Measurements from ENCODE around the gene CACNA1E.

CACNA1E gene

DNA sequence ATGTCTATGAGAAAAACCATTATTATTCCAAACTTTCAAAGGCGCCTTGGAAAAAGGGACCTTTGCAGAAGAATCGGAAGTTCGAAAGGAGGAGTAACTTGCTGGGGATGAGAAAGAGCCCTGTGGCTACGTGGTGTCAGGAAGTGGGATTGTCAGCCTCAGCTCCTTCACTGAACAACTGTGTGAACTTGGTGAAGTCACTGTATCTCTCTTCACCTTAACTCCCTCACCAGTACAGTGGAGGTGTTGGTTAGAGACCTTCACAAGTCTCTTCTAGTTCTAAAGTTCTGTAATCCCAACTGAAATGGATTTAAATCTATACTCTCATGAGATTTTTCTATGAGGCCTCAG lies 285.6 kb downstream of the CACNA1E start:
- no peak overlapping the region for H2AK5ac ChIP-seq (ENCODE audit: low read length)
- H3K36me3 ChIP-seq (ENCODE audit: control insufficient read depth in 1 of 2, insufficient read depth in 2 of 2, low read length in 2 of 2), result no peaks in the 10 kb centered on the region
- H3K4ac ChIP-seq (ENCODE audit: low read depth, low read length), result no peak overlapping the region
- H3K4me1 ChIP-seq (ENCODE audit: control insufficient read depth in 1 of 2, insufficient read depth in 2 of 2, low read length in 2 of 2), result no peaks in the 10 kb centered on the region
- no peak overlapping the region for H3K27ac ChIP-seq (ENCODE audit: low read depth, low read length)
- no peaks in the 10 kb centered on the region for H3K79me1 ChIP-seq (ENCODE audit: low read length)
- H4K91ac ChIP-seq (ENCODE audit: low read depth, low read length), result no peak overlapping the region
- no peaks in the 10 kb centered on the region for H3K27me3 ChIP-seq (ENCODE audit: insufficient read depth, low read length)
- no peaks in the 10 kb centered on the region for H3K9me3 ChIP-seq (ENCODE audit: insufficient read depth, low read depth, low read length)
- H2BK5ac ChIP-seq (ENCODE audit: low read depth, low read length, poor library complexity), result no peak overlapping the region
- no peak overlapping the region for H3K18ac ChIP-seq (ENCODE audit: low read length)
- DNase-seq, result no peak
- H3K23ac ChIP-seq (ENCODE audit: low read length), result no peak overlapping the region
- no peak overlapping the region for H3K9ac ChIP-seq (ENCODE audit: low read length)
- no peak overlapping the region for H3K4me3 ChIP-seq (ENCODE audit: low read depth, low read length)
- H3K4me2 ChIP-seq (ENCODE audit: low read length), result no peak overlapping the region
- no peak overlapping the region for H4K8ac ChIP-seq (ENCODE audit: low read depth, low read length)
- no peak overlapping the region for H2BK12ac ChIP-seq (ENCODE audit: low read length)
- no peak overlapping the region for H2AFZ ChIP-seq (ENCODE audit: insufficient read depth, low read length, poor library complexity)
- H3K79me2 ChIP-seq (ENCODE audit: control insufficient read depth, insufficient read depth, low read length, poor library complexity), result no peaks in the 10 kb centered on the region
- no CpG with 5 or more reads among the region's 4 CpGs for WGBS (ENCODE audit: extremely low coverage, insufficient coverage, insufficient read length)
- no peak overlapping the region for H4K12ac ChIP-seq (ENCODE audit: low read depth, low read length)
- H3K14ac ChIP-seq (ENCODE audit: low read length), result no peak overlapping the region
- no peak overlapping the region for H2BK120ac ChIP-seq (ENCODE audit: insufficient read depth, low read length, poor library complexity)

DNA sequence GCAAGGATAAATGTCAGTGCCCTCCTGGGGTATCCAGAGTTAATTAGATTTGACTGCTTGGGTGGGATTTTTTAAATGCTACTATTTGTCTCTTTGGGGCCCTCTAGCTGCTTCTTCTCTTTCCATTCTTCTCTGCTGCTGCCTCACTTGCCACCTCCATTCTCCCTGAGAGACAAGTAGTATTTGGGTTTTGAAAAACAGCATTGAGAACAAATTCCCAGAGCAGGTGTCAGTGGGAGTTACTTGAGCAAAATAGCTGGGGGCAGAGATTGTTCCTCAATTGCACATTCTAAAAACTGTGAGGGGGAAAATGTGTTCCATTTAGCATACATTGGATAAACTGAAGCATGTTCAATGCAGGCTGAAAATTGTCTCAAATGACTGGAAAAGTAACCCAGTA lies 286.5 kb downstream of the CACNA1E start:
- Histone ChIP-seq H4K91ac (ENCODE audit: low read depth, low read length) (no peak overlapping the region), H3K4ac (ENCODE audit: low read depth, low read length) (no peak overlapping the region), H3K79me1 (ENCODE audit: low read length) (no peaks in the 10 kb centered on the region), H3K9ac (ENCODE audit: low read length) (no peak overlapping the region), H4K12ac (ENCODE audit: low read depth, low read length) (no peak overlapping the region), H3K27ac (ENCODE audit: low read depth, low read length) (no peak overlapping the region), H3K27me3 (ENCODE audit: insufficient read depth, low read length) (no peaks in the 10 kb centered on the region), H3K9me3 (ENCODE audit: insufficient read depth, low read depth, low read length) (no peaks in the 10 kb centered on the region), H3K14ac (ENCODE audit: low read length) (no peak overlapping the region), H2AK5ac (ENCODE audit: low read length) (no peak overlapping the region), H3K4me3 (ENCODE audit: low read depth, low read length) (no peak overlapping the region), H2BK12ac (ENCODE audit: low read length) (no peak overlapping the region), H2AFZ (ENCODE audit: insufficient read depth, low read length, poor library complexity) (no peak overlapping the region), H2BK120ac (ENCODE audit: insufficient read depth, low read length, poor library complexity) (no peak overlapping the region), H3K4me2 (ENCODE audit: low read length) (no peak overlapping the region), H4K8ac (ENCODE audit: low read depth, low read length) (no peak overlapping the region), H2BK5ac (ENCODE audit: low read depth, low read length, poor library complexity) (no peak overlapping the region), H3K18ac (ENCODE audit: low read length) (no peak overlapping the region), H3K79me2 (ENCODE audit: control insufficient read depth, insufficient read depth, low read length, poor library complexity) (no peaks in the 10 kb centered on the region), H3K36me3 (ENCODE audit: control insufficient read depth in 1 of 2, insufficient read depth in 2 of 2, low read length in 2 of 2) (no peaks in the 10 kb centered on the region), H3K23ac (ENCODE audit: low read length) (no peak overlapping the region), H3K4me1 (ENCODE audit: control insufficient read depth in 1 of 2, insufficient read depth in 2 of 2, low read length in 2 of 2) (no peaks in the 10 kb centered on the region)
- no peak for DNase-seq

- Histone ChIP-seq H3K9me3 (ENCODE audit: insufficient read depth, low read depth, low read length) (no peaks in the 10 kb centered on the region), H2BK5ac (ENCODE audit: low read depth, low read length, poor library complexity) (no peak overlapping the region), H3K9ac (ENCODE audit: low read length) (no peak overlapping the region), H3K4ac (ENCODE audit: low read depth, low read length) (no peak overlapping the region), H2BK120ac (ENCODE audit: insufficient read depth, low read length, poor library complexity) (no peak overlapping the region), H4K8ac (ENCODE audit: low read depth, low read length) (no peak overlapping the region), H3K14ac (ENCODE audit: low read length) (no peak overlapping the region), H4K12ac (ENCODE audit: low read depth, low read length) (no peak overlapping the region), H3K23ac (ENCODE audit: low read length) (no peak overlapping the region), H3K79me1 (ENCODE audit: low read length) (no peaks in the 10 kb centered on the region), H3K27me3 (ENCODE audit: insufficient read depth, low read length) (no peaks in the 10 kb centered on the region), H3K4me2 (ENCODE audit: low read length) (no peak overlapping the region), H3K18ac (ENCODE audit: low read length) (no peak overlapping the region), H3K36me3 (ENCODE audit: control insufficient read depth in 1 of 2, insufficient read depth in 2 of 2, low read length in 2 of 2) (no peaks in the 10 kb centered on the region), H2AK5ac (ENCODE audit: low read length) (no peak overlapping the region), H4K91ac (ENCODE audit: low read depth, low read length) (no peak overlapping the region), H3K27ac (ENCODE audit: low read depth, low read length) (no peak overlapping the region), H2BK12ac (ENCODE audit: low read length) (no peak overlapping the region), H3K4me3 (ENCODE audit: low read depth, low read length) (no peak overlapping the region), H3K79me2 (ENCODE audit: control insufficient read depth, insufficient read depth, low read length, poor library complexity) (no peaks in the 10 kb centered on the region), H3K4me1 (ENCODE audit: control insufficient read depth in 1 of 2, insufficient read depth in 2 of 2, low read length in 2 of 2) (no peaks in the 10 kb centered on the region), H2AFZ (ENCODE audit: insufficient read depth, low read length, poor library complexity) (no peak overlapping the region)
- WGBS (ENCODE audit: extremely low coverage, insufficient coverage, insufficient read length), result no CpG with 5 or more reads among the region's 1 CpG
- DNase-seq, result no peak
Observed at GRCh38 chr1:181772714-181773113, 289.4 kb downstream of the CACNA1E start.

DNA sequence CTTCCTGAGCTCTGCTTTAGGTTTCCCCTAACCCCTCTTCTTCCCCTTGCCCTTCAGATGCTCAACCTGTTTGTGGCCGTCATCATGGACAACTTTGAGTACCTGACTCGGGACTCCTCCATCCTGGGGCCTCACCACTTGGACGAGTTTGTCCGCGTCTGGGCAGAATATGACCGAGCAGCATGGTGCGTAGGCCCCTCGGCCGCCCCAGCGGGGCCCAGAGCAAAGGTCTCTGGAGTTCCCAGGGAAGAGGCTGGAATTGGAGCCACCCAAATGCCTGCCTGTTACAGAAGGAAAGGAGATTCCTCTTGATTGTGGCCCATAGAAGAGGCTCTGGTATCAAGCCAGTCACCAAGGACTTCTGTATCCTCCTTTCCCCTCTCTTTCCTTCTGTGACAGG lies 292.7 kb downstream of the CACNA1E start:
- H2AFZ ChIP-seq (ENCODE audit: insufficient read depth, low read length, poor library complexity), result no peak overlapping the region
- no peak overlapping the region for H4K8ac ChIP-seq (ENCODE audit: low read depth, low read length)
- H3K27ac ChIP-seq (ENCODE audit: low read depth, low read length), result no peak overlapping the region
- H3K4ac ChIP-seq (ENCODE audit: low read depth, low read length), result no peak overlapping the region
- H3K9me3 ChIP-seq (ENCODE audit: insufficient read depth, low read depth, low read length), result peaks cover 3% of the 10 kb centered on the region
- no CpG with 5 or more reads among the region's 10 CpGs for WGBS (ENCODE audit: extremely low coverage, insufficient coverage, insufficient read length)
- H3K27me3 ChIP-seq (ENCODE audit: insufficient read depth, low read length), result no peaks in the 10 kb centered on the region
- H3K23ac ChIP-seq (ENCODE audit: low read length), result no peak overlapping the region
- no peak overlapping the region for H3K4me3 ChIP-seq (ENCODE audit: low read depth, low read length)
- no peak overlapping the region for H2BK5ac ChIP-seq (ENCODE audit: low read depth, low read length, poor library complexity)
- no peak for DNase-seq
- H3K4me2 ChIP-seq (ENCODE audit: low read length), result no peak overlapping the region
- H4K91ac ChIP-seq (ENCODE audit: low read depth, low read length), result no peak overlapping the region
- H3K36me3 ChIP-seq (ENCODE audit: control insufficient read depth in 1 of 2, insufficient read depth in 2 of 2, low read length in 2 of 2), result no peaks in the 10 kb centered on the region
- no peak overlapping the region for H2BK12ac ChIP-seq (ENCODE audit: low read length)
- H2AK5ac ChIP-seq (ENCODE audit: low read length), result no peak overlapping the region
- no peak overlapping the region for H4K12ac ChIP-seq (ENCODE audit: low read depth, low read length)
- H3K4me1 ChIP-seq (ENCODE audit: control insufficient read depth in 1 of 2, insufficient read depth in 2 of 2, low read length in 2 of 2), result no peaks in the 10 kb centered on the region
- H3K14ac ChIP-seq (ENCODE audit: low read length), result no peak overlapping the region
- no peak overlapping the region for H3K18ac ChIP-seq (ENCODE audit: low read length)
- H3K79me2 ChIP-seq (ENCODE audit: control insufficient read depth, insufficient read depth, low read length, poor library complexity), result no peaks in the 10 kb centered on the region
- H2BK120ac ChIP-seq (ENCODE audit: insufficient read depth, low read length, poor library complexity), result no peak overlapping the region
- H3K79me1 ChIP-seq (ENCODE audit: low read length), result no peaks in the 10 kb centered on the region
- no peak overlapping the region for H3K9ac ChIP-seq (ENCODE audit: low read length)

- no peak overlapping the region for H3K27ac ChIP-seq (ENCODE audit: low read depth, low read length)
- H4K91ac ChIP-seq (ENCODE audit: low read depth, low read length), result no peak overlapping the region
- H3K79me1 ChIP-seq (ENCODE audit: low read length), result no peaks in the 10 kb centered on the region
- H3K79me2 ChIP-seq (ENCODE audit: control insufficient read depth, insufficient read depth, low read length, poor library complexity), result no peaks in the 10 kb centered on the region
- H2BK5ac ChIP-seq (ENCODE audit: low read depth, low read length, poor library complexity), result no peak overlapping the region
- H2BK12ac ChIP-seq (ENCODE audit: low read length), result no peak overlapping the region
- H3K4me2 ChIP-seq (ENCODE audit: low read length), result no peak overlapping the region
- H3K9me3 ChIP-seq (ENCODE audit: insufficient read depth, low read depth, low read length), result peaks cover 6% of the 10 kb centered on the region
- no peak overlapping the region for H3K18ac ChIP-seq (ENCODE audit: low read length)
- no peak overlapping the region for H3K4me3 ChIP-seq (ENCODE audit: low read depth, low read length)
- H3K4me1 ChIP-seq (ENCODE audit: control insufficient read depth in 1 of 2, insufficient read depth in 2 of 2, low read length in 2 of 2), result no peaks in the 10 kb centered on the region
- no peak overlapping the region for H4K8ac ChIP-seq (ENCODE audit: low read depth, low read length)
- no peak for DNase-seq
- H3K9ac ChIP-seq (ENCODE audit: low read length), result no peak overlapping the region
- H2AK5ac ChIP-seq (ENCODE audit: low read length), result no peak overlapping the region
- H3K27me3 ChIP-seq (ENCODE audit: insufficient read depth, low read length), result no peaks in the 10 kb centered on the region
- H3K4ac ChIP-seq (ENCODE audit: low read depth, low read length), result no peak overlapping the region
- no peak overlapping the region for H3K23ac ChIP-seq (ENCODE audit: low read length)
- H2BK120ac ChIP-seq (ENCODE audit: insufficient read depth, low read length, poor library complexity), result no peak overlapping the region
- no peak overlapping the region for H2AFZ ChIP-seq (ENCODE audit: insufficient read depth, low read length, poor library complexity)
- no CpG with 5 or more reads among the region's 2 CpGs for WGBS (ENCODE audit: extremely low coverage, insufficient coverage, insufficient read length)
- no peak overlapping the region for H3K14ac ChIP-seq (ENCODE audit: low read length)
- H3K36me3 ChIP-seq (ENCODE audit: control insufficient read depth in 1 of 2, insufficient read depth in 2 of 2, low read length in 2 of 2), result no peaks in the 10 kb centered on the region
- no peak overlapping the region for H4K12ac ChIP-seq (ENCODE audit: low read depth, low read length)
Observed at GRCh38 chr1:181777286-181777685, 294.0 kb downstream of the CACNA1E start.
